ENCODE results near the gene CRLF2.
"Not testable (repeated sequence)": the region's sequence is repeated elsewhere in the genome, so short reads cannot be mapped to it uniquely, and the experiment has no call there.

Gene CRLF2

GRCh38 chrX:1212532-1212931 is at the start of gene CRLF2:
TSS of gene CRLF2 (minus strand) at chrX:1212649. CDS start at chrX:1212634, 15 bp downstream.
- DNase-seq: no peak

- DNase-seq: not testable (repeated sequence)
Observed at GRCh38 chrX:1261771-1262170, 49.3 kb upstream of the CRLF2 start.

- no peak for DNase-seq
Observed at GRCh38 chrX:1261285-1261684, 48.8 kb upstream of the CRLF2 start.

- no peak for DNase-seq
Observed at GRCh38 chrX:1252861-1253260, 40.4 kb upstream of the CRLF2 start.

GRCh38 chrX:1249101-1249887 is 36.8 kb upstream of the CRLF2 start:
- no peak for DNase-seq

- DNase-seq: no peak
Observed at GRCh38 chrX:1248331-1249061, 36.0 kb upstream of the CRLF2 start.

GRCh38 chrX:1246816-1247215 is 34.4 kb upstream of the CRLF2 start:
- no peak for DNase-seq

GRCh38 chrX:1244164-1245076 is 32.0 kb upstream of the CRLF2 start:
- no peak for DNase-seq

GRCh38 chrX:1242891-1243402 is 30.5 kb upstream of the CRLF2 start:
- no peak for DNase-seq

- not testable (repeated sequence) for DNase-seq
Observed at GRCh38 chrX:1240551-1240950, 28.1 kb upstream of the CRLF2 start.

- DNase-seq: no peak
Observed at GRCh38 chrX:1239681-1240142, 27.3 kb upstream of the CRLF2 start.

- no peak for DNase-seq
Observed at GRCh38 chrX:1231850-1232465, 19.5 kb upstream of the CRLF2 start.

GRCh38 chrX:1228101-1228500 is 15.7 kb upstream of the CRLF2 start:
- DNase-seq: not testable (repeated sequence)

- DNase-seq: no peak
Observed at GRCh38 chrX:1226249-1226648, 13.8 kb upstream of the CRLF2 start.

- no peak for DNase-seq
Observed at GRCh38 chrX:1224954-1225353, 12.5 kb upstream of the CRLF2 start.

- no peak for DNase-seq
Observed at GRCh38 chrX:1223242-1223600, 10.8 kb upstream of the CRLF2 start.

- no peak for DNase-seq
Observed at GRCh38 chrX:1222531-1223241, 10.2 kb upstream of the CRLF2 start.

GRCh38 chrX:1221296-1221845 is 8.9 kb upstream of the CRLF2 start:
- DNase-seq: no peak

GRCh38 chrX:1218286-1218685 is 5.8 kb upstream of the CRLF2 start:
- DNase-seq: no peak

- DNase-seq: no peak
Observed at GRCh38 chrX:1215123-1215823, 2.8 kb upstream of the CRLF2 start.

GRCh38 chrX:1213971-1214370 is 1.5 kb upstream of the CRLF2 start:
- DNase-seq: no peak

All from NCI-H526 treated with DMSO at 0.1 percent for 48 hours (cell line).